Neutrophil (primary cell): Measurements from ENCODE around the gene CD6.

Experiments used
- H3K27ac ChIP-seq: fragments of 200-600 bp; sonication (generic); 2 replicates; pipeline ENCODE4 v1.5.1; 2016; ENCODE audit warnings: mild to moderate bottlenecking, moderate library complexity
- H3K27me3 ChIP-seq: fragments of 200-600 bp; sonication (generic); 2 replicates; pipeline ENCODE4 v1.6.0; 2016; ENCODE audit warnings: mild to moderate bottlenecking
- H3K36me3 ChIP-seq: fragments of 200-600 bp; sonication (generic); 2 replicates; pipeline ENCODE4 v1.5.1; 2017
- H3K4me1 ChIP-seq, 2 experiments: fragments of 200-600 bp in 1 of 2; sonication (generic) in 1 of 2; 1 replicate in 1 of 2; 2 replicates in 1 of 2; pipeline versions ENCODE4 v1.5.1 to v1.6.1; 2013 to 2016; ENCODE audit warnings: low read depth in 1 of 2, low read length in 1 of 2, mild to moderate bottlenecking in 1 of 2, moderate library complexity in 1 of 2; ENCODE audit not compliant: control insufficient read depth in 1 of 2, insufficient read depth in 1 of 2
- H3K4me3 ChIP-seq, 2 experiments: fragments of 200-600 bp in 1 of 2; sonication (generic) in 1 of 2; 1 replicate in 1 of 2; 2 replicates in 1 of 2; pipeline ENCODE4 v1.5.1; 2013 to 2016; ENCODE audit warnings: low read depth in 1 of 2, low read length in 1 of 2, mild to moderate bottlenecking in 1 of 2, moderate library complexity in 1 of 2
- H3K9me3 ChIP-seq: fragments of 200-600 bp; sonication (generic); 2 replicates; pipeline ENCODE4 v1.5.1; 2016
- TF ChIP-seq, protein P1 (sequence below): fragments of 200-600 bp; sonication (generic); IDR thresholded peaks from 2 replicates; pipeline ENCODE4 v1.5.1; 2016; ENCODE audit warnings: antibody characterized with exemption

CD6 gene

DNA sequence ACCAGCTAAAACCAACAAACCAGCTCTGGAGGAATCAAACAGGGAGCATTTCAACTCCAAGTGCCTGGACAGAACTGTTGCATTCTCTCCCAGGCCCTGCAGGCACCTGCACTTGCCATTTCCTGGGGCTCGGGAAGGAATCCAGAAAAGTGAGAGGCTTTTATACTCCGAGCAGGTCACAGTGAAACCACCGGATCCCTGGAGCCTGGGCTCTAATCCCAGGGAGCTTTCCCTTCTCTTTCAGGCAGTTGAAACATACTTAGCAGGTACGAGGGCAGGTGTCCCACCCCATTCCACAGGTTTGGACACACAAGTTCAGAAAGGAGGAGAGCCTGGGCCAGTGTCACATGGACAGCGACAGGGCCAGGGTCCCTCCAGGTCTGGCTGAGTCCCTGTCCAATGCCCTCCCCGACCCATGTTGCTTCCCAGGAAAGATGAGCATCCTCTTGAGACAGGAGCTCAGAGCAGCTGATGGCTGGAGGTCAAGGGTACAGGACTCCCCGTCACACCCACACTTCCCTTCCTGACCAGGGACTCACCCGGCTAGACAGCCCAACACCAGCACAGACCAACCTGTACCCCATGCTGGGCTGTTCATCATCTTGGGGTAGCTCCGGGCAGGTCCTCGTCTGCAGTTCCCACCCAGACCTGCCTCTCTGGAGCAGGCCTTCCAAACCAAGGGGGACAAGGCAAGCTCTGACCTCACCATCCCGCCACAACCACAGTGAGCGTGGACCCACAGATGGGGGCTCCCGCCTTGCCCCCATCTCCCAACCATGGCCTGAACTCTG is 80.9 kb downstream of the CD6 start:
- Histone ChIP-seq H3K27ac (no peak overlapping the region), H3K27me3 (peaks cover 9% of the 10 kb centered on the region), H3K9me3 (no peaks in the 10 kb centered on the region), H3K4me3 (no peak overlapping the region), H3K36me3 (no peaks in the 10 kb centered on the region), H3K4me1 (no peaks in the 10 kb centered on the region)
- TF ChIP-seq, protein P1, sequence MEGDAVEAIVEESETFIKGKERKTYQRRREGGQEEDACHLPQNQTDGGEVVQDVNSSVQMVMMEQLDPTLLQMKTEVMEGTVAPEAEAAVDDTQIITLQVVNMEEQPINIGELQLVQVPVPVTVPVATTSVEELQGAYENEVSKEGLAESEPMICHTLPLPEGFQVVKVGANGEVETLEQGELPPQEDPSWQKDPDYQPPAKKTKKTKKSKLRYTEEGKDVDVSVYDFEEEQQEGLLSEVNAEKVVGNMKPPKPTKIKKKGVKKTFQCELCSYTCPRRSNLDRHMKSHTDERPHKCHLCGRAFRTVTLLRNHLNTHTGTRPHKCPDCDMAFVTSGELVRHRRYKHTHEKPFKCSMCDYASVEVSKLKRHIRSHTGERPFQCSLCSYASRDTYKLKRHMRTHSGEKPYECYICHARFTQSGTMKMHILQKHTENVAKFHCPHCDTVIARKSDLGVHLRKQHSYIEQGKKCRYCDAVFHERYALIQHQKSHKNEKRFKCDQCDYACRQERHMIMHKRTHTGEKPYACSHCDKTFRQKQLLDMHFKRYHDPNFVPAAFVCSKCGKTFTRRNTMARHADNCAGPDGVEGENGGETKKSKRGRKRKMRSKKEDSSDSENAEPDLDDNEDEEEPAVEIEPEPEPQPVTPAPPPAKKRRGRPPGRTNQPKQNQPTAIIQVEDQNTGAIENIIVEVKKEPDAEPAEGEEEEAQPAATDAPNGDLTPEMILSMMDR, result no peak

DNA sequence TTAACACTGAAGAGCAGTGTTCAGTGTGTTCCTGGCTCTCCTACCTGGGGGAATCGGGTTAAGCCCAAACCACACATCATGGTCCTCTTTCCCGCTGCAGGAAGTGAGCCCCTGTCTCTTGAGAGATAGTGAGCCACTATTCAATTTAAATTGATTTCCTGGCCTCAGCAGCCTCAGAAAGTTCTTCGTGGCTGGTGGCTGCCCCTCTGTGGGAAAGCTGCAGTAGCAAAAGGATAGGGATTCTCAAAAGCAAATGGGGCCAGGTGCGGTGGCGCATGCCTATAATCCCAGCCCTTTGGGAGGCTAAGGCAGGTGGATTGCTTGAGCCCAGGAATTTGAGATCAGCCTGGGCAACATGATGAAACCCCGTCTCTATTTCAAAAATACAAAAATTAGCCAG is 81.7 kb downstream of the CD6 start:
- Histone ChIP-seq H3K27ac (no peak overlapping the region), H3K4me3 (no peak overlapping the region), H3K9me3 (no peaks in the 10 kb centered on the region), H3K36me3 (no peaks in the 10 kb centered on the region), H3K27me3 (peaks cover under 1% of the 10 kb centered on the region), H3K4me1 (no peaks in the 10 kb centered on the region)
- TF ChIP-seq, protein P1, result no peak

DNA sequence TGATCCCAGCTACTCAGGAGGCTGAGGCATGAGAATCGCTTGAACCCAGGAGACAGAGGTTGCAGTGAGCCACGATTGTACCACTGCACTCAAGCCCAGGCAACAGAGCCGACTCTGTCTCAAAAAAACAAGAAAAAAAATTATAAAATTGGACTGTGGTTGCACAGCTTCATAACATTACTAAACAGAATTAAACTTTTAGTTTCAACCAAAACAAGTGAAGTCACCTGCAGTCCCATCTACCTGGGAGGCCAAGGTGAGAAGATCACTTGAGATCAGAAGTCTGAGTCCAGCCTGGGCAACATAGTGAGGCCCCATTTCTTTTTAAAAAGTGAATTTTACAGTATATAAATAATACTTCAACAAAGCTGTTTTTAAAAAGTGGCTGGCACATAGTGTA is 83.0 kb downstream of the CD6 start:
- H3K9me3 ChIP-seq, result no peaks in the 10 kb centered on the region
- H3K27me3 ChIP-seq, result no peaks in the 10 kb centered on the region
- H3K27ac ChIP-seq, result no peak overlapping the region
- H3K4me3 ChIP-seq, result no peak overlapping the region
- no peaks in the 10 kb centered on the region for H3K4me1 ChIP-seq
- H3K36me3 ChIP-seq, result no peaks in the 10 kb centered on the region
- TF ChIP-seq, protein P1, result no peak

DNA sequence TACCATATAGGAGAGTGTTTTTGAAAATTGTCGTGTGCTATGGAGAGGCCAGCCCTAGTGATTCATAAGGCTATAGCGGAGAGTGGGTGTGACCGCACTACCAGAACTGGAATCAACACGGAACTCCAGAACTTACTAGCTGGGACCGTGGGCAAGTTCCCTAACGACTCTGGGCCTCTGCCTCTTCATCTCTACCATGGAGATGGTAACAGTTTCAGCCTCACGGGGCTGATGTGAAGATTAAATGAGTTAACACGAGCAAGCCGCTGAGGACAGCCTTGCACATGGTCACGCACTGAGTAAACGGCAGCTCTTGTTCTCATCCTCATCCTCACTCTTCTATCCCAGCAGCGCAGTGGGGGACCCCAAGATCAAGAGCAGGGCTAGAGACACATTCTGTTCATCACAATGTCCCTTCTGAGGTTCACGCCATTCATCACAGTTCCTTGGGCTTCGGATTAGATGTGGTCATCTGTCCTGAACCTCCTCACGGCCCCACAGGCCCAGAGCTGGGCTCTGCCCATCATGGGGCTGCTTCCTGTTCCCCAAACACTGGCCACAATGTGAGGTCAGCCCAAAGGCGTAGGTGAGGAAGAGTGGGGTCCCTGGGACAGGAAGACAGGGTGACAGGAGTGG is 83.6 kb downstream of the CD6 start:
- H3K9me3 ChIP-seq, result no peaks in the 10 kb centered on the region
- no peak overlapping the region for H3K4me3 ChIP-seq
- no peak overlapping the region for H3K27ac ChIP-seq
- no peaks in the 10 kb centered on the region for H3K4me1 ChIP-seq
- H3K27me3 ChIP-seq, result no peaks in the 10 kb centered on the region
- TF ChIP-seq, protein P1, result no peak
- H3K36me3 ChIP-seq, result no peaks in the 10 kb centered on the region

DNA sequence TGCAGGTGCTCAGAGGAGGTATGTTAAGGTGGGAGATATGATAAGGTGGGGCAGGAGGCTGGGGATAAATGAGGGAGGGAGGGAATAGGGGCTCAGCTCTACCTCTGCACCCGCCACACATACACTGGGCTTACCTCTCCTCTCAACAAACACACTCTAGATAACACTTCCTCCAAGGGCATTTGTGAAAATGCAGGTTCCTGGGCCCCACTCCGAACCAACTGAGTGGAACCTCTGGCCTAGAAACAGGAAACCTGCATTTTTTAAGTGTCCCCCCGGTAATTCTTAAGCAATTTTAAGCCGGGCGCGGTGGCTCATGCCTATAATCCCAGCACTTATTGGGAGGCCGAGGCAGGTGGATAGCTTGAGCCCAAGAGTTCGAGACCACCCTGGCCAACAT is 84.3 kb downstream of the CD6 start:
- Histone ChIP-seq H3K4me1 (no peaks in the 10 kb centered on the region), H3K36me3 (no peaks in the 10 kb centered on the region), H3K4me3 (no peak overlapping the region), H3K27ac (no peak overlapping the region), H3K27me3 (no peaks in the 10 kb centered on the region), H3K9me3 (no peaks in the 10 kb centered on the region)
- TF ChIP-seq, protein P1, result no peak
